HG03045 (cell line): ENCODE data around the gene DAAM1.

Source experiments
- ATAC-seq: cut with Tn5 transposase; IDR thresholded peaks from one replicate; pipeline ENCODE4 v1.9.1; 2021; ENCODE audit warnings: mild to moderate bottlenecking, moderate library complexity; ENCODE audit not compliant: unreplicated experiment

Gene DAAM1

DNA sequence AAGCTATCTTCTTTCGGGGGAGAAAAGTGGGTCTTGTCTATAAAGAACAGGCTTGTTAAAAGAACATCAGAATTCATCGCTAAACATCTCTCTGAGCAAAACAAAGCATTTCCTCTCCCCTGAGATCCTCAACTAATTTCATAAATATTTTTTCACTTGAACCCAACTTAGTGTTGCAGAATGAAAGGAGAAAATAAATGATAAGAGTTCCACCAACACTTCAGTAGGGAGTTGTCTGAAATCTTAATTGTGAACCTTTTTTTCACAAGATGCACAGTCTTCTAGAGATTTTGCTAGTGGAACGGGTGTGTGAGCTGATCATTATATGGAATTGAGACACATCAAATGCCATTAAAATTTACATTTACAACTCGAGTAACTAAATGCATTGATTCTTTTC lies 1.3 kb upstream of the DAAM1 start:
- ATAC-seq, result no peak

DNA sequence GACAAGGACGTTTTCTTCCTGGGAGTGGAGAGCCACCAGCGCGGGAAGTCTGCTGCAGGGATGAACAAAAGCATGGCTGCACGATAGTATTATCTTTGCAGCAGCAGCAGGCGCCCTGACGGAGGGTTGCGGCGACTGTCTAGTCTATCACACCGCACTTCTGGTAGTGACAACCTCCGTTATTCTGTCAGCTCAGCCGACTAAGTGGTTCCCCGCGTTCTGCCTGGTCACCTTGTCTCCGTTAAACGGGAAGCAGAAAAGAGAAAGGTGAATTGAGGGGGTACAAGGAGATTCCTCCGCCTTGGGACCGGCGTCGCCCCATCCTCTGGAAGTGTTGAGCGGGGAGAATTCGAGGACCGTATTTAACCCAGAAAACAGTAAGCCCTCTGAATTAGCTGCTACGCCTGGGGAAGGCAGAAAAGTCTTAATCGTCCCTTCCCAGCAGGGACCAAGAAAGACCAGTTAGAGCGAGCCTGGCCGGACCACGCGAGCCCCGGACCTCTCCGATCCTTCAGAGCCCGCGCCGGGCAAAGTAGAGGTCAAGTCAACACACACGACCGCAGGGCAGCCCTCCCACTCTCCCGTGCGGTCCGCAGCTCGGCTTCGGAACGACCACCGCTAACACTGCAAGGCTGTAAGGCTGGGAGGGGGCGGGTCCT lies 536 bp upstream of the DAAM1 start:
- ATAC-seq, result peak; percentile 14

DNA sequence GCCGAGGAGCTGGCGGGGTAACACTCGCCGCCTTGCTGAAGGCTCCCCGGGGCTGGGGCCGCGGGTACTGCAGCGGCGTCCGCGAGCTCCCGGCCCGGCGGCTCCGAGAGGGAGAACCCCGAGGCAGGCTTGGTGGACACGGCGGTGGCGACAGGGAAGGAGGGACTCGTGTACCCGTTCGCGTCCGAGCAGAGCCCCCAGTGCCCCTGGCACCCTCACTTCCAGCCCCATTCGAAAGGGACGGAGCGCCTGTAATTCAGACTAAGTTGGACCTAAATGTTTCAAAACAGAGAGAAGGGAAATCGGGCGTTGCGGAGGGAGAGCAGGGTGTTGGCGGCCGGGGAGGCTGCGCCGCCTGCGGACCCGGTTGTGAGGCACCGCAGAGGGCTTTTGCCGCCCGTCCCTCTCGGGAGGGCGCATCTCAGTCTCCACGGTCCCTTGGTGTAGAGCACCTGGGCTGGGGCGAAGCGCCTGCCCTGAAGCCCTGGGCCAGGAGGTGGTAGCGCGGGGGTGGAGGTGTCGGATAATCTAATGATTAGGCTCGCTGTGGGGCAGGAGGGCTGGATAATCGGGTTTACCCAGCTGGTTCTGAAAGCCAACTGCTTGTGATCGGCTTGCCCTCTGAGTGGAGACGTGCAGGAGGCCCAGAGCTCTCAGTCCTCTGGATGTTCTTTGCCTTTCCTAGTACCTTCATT lies 771 bp downstream of the DAAM1 start:
- peak; percentile 26 for ATAC-seq

DNA sequence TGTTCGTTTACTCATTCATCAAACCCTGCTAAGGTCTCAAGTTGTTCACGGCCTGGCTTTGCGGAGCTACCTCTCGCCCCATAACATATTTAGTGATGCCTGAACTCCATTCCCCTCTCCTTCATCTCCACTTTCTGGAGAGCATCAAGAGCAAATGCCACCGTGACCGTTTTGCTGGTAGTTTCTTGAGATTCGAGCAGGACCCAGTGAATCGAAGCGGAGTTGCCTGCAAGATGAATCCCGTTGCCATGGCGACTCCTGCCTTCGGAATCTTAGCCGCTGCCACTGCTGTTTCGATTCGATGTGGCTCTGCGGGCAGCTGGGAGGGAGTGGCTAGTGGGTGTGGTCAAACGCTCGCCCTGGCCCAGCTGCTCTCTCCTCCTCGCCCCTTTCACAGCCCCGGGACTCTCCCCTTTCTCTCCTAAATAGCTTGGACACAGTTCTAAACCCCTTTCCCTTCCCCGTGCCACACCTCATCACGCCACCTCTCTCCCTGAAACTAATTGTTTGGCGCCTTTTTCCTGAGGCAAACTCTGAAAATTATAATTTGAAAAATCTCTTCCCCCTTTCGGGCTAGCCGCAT lies 1.4 kb downstream of the DAAM1 start:
- peak; percentile 49 for ATAC-seq

DNA sequence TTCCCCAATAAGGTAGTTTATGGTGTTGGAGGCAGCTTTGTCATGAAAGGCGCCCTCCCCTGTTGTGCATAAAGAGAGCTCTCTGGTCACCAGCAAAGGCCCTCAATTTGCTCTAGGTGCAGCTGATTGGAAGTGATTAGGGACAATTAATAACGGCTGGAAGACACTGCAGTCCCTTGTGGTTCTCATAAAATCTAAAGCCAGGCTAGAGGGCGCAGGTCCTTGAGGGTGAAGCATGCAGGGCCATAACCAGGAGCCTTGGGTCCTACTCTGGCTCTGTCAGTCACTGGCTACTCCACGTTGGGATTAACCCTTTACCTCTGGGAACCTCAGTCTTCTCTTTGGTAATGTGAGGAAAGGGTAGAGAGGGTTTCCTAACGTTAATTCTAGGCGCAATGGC lies 1.9 kb downstream of the DAAM1 start:
- ATAC-seq, result no peak

DNA sequence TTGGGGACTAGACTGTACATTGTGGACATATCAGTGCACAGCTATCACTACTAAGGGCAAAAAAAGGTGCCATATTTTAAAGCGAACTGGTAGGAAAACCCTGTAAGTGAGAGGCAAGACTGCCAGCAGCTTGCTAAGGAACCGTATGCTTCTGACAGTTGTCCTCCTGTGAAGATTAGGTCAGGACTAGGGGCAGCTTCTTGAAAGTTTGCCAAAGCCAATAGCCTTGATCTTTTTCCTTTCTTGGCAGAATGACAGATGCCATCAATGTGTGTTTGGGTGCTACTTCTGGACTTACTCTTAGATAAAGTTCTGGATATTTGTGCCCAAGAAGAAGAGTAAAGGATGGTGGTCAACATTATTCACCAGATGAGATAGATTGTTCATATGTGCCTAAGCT lies 7.4 kb downstream of the DAAM1 start:
- ATAC-seq, result no peak

DNA sequence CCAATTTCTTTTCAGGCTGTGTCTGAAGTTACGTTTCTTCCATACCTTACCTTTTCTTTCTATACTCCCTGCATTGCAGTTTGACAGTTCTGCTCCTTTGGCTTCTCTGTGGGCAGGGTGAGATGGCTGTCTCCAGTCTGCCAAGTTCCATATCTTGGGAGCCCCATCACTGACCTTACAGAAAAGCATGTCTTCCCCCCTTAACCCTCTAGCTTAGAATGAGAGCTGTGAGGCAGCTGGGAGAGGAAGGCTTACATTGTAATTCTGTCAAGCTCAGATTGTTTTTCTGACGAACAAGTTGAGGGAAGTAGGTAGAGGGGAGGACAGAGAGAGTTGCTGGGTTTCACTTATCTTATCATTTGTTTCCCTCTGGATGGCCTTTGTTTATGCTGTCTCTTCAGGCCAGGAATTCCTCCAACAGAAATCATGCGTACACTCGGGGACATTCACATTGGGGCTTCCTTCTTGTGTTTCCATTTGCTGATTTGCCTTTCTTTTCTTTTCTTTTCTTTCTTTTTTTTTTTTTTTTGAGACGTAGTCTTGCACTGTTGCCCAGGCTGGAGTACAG lies 9.3 kb downstream of the DAAM1 start:
- ATAC-seq, result no peak

DNA sequence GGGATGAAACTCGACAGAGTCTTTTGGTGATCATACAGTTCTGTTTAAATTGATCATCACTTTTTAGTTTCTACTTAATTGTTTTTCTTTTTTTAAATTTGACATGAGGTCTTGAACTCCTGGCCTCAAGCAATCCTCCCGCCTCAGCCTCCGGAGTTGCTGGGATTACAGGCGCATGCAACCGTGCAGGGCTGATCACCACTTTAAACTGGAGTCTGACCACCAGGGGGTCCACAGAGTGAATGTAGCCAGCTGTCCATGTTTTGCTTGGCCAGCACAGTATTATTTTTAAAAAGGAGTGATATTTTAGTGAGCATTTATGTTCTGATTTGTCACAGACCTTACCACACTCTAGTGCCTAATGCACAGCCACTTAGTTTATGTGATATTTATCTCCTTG lies 10.7 kb downstream of the DAAM1 start:
- ATAC-seq, result no peak

DNA sequence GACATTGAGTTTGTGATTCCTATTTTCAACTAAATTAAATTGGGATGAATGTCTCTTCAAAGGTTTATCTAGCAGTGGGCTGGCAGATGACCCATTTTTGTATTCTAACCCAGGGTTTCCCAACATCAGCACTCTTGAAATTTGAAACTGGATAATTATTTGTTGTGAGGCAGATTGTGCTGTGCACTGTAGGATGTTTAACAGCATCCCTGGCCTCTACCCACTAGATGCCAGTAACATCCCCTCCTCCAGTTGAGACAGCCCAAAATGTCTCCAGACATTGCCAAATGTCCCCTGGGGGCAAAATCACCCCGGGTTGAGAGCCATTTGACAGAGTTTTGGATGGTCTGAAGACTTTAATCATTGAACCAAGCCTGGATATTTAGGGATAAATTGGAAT lies 11.1 kb downstream of the DAAM1 start:
- ATAC-seq, result no peak

DNA sequence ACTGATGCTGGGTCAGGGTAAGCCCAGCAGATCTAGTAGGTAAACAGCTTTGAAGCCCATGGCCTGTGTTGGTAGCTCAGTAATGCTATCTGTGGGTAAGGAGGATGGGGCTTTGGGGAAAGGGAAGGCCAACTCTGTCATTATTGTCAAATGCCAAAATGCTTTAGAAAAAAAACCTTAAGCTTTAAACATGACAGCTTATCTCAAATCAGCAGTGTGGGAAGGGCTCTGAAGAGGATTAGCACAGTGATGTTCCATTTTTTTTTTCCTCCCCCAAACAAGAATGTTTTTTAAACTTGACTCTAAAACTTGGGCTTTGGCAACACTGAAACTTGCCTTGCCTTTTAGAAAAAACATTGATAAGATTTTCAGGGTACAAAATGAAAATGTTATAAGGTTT lies 11.7 kb downstream of the DAAM1 start:
- no peak for ATAC-seq

DNA sequence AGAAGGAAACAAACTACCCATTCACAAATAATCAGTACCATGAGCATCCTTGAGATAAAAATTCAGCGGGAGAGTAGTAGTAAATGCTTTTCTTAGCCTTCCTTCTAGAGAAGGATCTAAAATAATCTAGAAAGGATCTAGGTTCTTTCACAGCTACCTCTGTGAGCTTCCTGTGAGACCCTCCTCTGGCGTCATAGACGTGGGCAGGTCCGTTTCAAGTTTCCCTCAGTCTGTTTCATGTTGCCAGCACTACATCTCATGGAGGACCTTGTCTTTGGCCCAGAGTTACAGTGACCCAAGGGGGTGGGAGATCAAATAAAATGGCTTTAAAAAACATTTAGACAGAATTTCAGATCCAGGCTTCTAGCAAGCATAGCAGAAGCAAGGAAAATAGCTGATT lies 13.6 kb downstream of the DAAM1 start:
- no peak for ATAC-seq

DNA sequence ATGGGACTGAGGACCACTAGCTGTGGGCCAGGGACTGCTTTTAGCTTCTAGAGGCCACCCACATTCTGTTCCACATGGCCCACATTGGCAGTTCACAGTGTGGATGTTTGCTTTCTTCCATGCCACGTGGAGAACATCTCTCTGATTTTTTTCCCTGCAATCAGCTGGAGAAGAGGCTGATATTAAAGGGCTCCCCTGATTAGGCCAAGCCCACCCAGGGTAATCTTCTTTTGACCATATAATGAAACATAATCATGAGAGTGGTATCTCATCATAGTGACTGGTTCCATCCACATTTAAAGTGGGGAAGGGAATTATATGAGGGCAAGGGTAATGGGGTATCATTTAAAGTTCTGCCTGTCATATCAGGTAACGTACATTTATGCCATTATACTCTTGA lies 15.8 kb downstream of the DAAM1 start:
- ATAC-seq, result no peak

DNA sequence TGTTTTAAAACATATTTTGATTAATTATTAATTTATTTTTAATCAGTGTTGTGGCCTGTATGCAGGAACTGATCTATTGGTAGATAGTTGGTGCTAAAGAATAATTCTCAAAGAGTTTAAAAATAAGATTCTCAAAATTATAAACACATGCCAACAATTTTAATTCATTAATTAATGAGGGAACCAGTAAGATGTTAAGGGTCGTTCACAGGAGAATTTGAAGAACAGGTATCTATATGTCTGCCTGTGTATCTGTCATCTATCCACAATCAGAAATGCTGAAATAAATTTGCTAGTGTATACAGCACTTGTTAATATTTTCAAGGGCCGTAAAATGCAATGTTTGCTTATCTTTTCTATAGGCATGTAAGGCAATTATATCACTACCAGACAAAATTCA lies 18.4 kb downstream of the DAAM1 start:
- ATAC-seq, result no peak

DNA sequence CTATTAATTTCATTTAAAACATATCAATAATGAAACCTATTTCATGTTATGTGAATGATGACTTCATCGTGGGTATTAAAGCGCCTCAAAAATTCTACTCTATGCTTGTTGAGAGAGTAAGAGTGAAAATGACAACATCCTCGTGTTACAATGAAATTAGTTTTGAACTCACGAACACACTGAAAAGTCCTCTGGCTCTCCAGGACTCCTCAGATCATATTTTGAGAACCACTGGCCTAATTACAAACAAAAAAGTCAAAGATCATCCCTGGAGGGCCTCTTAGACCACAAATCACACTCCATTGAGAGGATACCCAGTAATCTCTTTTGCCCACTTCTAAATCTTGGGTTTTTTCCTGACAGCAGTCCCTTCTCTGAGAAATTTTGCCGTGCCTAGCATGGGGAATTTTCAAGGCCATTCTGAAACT lies 19.1 kb downstream of the DAAM1 start:
- ATAC-seq, result no peak

DNA sequence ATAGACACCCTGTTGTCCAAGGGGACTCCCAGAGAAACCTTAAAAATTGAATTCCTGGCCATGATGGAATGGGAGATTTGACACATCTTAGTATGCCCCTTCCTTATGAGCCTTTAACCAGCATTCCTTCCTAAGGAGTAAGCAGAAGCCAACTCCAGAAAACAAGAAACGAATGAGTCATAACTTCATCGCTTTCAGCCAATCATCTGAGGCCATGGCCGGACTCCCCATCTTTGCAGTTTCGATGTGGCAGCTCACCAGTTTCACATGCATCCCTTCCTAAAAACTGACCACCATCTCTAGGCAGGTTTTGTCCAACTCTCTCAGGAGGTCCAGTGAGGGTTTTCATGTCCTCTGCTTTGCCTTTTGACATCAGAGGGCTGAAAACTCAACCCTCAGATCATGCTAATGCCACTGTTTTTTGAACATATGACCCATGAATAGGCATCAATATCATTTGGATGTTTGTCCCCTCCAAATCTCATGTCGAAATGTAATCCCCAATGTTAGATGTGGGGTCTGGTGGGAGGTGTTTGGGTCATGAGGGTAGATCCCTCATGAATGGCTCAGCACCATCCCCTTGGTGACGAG lies 19.9 kb downstream of the DAAM1 start:
- ATAC-seq, result no peak

DNA sequence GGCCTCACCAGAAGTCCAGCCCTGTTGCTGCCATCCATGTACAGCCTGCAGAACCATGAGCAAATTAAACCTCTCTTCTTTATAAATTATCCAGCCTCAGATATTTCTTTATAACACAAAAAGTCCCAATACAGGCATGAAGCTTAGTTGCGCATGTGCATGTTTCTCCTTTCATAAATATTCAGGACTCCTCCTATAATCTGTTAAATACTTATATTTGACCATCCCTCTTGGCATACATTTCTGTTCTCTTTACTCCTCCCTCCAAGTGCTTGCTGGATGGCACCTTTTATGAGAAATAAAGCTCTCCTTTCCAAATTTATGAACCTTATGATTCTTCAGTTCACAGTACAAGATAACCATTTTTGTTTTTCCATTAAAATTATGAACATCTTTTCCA lies 20.5 kb downstream of the DAAM1 start:
- no peak for ATAC-seq

DNA sequence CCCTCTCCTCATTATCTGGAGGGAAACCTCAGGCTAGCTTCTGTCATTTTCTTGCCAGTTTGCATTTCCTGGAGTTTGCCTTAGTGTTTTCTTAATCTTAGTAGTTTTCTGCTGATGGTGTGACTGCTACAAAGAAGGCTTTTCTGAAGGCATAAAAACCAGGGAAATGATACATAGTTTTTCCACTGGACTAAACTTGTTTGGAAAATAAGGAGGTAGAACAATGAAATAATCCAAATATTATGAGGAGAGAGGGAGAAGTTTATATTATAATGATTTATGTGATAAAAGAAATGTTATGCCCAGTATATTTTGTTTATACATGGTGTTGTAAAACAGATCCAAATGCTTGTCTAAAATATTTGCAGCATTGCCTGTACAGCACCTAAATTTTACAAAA lies 22.2 kb downstream of the DAAM1 start:
- ATAC-seq, result no peak

DNA sequence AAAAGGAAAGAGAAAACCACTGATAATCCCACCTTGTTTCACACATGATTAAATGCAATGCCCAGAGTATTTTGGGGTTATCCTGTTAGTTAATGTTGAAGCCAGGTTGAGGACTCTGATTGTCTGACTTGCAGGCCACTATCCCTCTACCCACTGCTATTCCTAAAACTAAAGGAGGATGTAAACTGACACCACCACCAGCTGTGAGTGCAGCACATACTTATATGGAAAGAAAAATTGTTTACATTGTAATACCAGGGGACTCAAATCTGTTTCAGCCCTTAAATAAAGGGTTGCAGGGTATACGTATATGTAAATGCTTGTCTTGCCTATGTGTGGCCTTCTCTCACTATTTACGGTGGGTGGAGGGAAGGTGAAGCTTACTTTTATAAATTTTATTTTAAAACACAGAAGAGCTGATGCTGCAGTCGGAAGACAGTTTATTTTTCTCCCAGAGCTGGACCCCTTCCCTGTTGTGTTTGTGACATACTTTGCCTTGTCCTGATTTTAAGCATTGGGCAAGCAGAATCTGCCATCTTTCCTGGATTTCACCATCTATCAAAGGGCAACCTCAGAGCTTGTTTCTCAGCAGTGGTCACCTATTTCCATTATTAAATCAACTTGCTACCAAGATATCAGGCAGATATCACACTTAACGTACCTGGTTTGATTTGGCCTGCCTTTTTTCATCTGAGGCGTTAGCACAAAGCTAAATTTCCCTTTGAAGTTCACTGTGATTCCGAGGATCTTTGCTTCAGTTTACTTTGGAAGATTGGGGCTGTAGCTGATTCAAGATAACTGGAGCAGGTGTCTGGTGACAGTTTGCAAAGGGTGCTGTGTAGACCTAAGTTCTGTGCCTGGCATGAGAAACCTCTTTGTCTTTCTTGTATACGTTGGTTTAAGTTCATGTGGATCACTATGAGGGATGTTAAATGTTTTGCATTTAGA lies 25.2 kb downstream of the DAAM1 start:
- ATAC-seq, result no peak

DNA sequence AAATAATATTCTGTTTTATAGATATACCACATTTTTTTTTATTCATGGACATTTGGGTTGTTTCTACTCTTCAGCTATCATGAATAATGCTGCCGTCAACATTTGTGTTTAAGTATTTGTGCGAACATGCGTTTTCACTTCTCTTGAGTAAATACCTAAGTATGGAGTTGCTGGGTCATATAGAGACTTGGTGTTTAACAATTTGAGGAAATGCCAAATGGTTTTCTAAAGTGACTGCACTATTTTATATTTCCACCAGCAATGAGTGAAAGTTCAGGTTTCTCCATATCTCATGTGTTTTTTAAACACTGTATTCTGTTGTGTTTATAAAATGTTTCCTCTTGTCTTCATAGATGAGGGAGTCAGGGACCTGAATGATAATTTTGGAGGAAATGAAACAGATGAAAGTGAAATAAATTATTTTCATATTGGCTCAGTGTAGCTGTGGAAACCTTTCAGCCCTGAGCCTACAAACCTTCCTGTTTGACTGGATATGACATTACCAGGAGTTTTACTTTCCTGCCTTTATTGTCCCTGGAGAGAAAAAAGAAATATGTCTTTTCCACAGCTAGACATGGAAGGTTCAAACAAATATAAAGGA lies 26.3 kb downstream of the DAAM1 start:
- peak; percentile 61 for ATAC-seq

DNA sequence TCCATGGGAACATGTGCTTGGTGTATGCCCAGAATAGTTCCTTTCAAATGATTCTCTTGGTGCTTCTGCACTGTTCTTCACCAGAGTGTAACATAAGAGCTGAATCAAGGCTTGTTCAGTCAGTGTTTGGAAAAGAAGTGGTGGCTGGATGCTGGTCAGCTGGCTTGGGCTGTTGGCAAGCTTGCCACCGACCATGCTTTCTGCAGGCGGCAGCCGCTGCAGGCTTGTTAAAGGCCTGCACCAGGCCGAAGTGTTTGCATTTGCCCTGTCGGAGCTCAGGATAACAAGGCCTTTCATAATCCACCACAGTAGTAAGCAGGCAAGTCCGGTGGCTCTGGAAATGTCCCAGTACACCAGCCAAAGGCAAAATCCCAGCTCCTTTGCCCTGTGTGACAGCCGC lies 26.9 kb downstream of the DAAM1 start:
- no peak for ATAC-seq
